ENCODE data around the gene DOC2B.
"Not testable (repeated sequence)": the region's sequence is repeated elsewhere in the genome, so short reads cannot be mapped to it uniquely, and the experiment has no call there.

DNA sequence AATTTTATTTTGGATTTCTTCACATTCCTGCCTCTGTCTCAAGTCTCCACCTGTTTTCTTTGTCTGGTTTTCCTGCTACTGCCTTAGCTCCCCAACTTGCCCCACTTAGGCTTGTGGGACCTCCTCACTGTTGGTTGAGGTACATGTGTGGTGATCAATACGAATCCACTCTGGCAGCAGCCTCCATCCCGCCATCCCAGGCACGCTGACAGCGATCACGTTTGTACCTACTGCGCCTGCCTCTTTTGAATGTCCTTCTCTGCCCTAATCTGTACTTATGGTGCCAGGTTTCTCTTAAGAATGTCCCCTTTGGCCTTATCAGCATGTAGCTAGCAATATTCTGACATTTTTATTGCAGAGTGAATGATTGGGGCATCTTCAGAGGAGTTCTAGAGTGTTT, 46.4 kb downstream of the DOC2B start:
- TF ChIP-seq, protein P1, sequence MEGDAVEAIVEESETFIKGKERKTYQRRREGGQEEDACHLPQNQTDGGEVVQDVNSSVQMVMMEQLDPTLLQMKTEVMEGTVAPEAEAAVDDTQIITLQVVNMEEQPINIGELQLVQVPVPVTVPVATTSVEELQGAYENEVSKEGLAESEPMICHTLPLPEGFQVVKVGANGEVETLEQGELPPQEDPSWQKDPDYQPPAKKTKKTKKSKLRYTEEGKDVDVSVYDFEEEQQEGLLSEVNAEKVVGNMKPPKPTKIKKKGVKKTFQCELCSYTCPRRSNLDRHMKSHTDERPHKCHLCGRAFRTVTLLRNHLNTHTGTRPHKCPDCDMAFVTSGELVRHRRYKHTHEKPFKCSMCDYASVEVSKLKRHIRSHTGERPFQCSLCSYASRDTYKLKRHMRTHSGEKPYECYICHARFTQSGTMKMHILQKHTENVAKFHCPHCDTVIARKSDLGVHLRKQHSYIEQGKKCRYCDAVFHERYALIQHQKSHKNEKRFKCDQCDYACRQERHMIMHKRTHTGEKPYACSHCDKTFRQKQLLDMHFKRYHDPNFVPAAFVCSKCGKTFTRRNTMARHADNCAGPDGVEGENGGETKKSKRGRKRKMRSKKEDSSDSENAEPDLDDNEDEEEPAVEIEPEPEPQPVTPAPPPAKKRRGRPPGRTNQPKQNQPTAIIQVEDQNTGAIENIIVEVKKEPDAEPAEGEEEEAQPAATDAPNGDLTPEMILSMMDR (IDR thresholded peaks at IDR 0.05; ENCODE audit: insufficient read depth, low read depth, low read length): not testable (repeated sequence)
- TF ChIP-seq EZH2 (IDR thresholded peaks at IDR 0.05; ENCODE audit: insufficient read depth, low read length): not testable (repeated sequence)

All from astrocyte (in vitro differentiated cells and primary cell).